Measurements from ENCODE around the gene ADAT3.

Gene ADAT3

GRCh38 chr19:1938071-1938470, 32.9 kb downstream of the ADAT3 start:
- DNase-seq (ENCODE audit: low spot score), result no peak

GRCh38 chr19:1941146-1942077, 36.2 kb downstream of the ADAT3 start, which contains the start of gene CSNK1G2:
TSS of gene CSNK1G2 (plus strand) at chr19:1941172. CDS start at chr19:1969773, 28,601 bp downstream.
- DNase-seq (ENCODE audit: low spot score), result no peak

GRCh38 chr19:1942078-1942933, 37.1 kb downstream of the ADAT3 start:
- DNase-seq (ENCODE audit: low spot score), result peak; percentile 63

GRCh38 chr19:1942934-1943555, 37.8 kb downstream of the ADAT3 start:
- peak; percentile 46 for DNase-seq (ENCODE audit: low spot score)

- no peak for DNase-seq (ENCODE audit: low spot score)
These were observed 38.5 kb downstream of the ADAT3 start for GRCh38 chr19:1943661-1944087.

GRCh38 chr19:1944088-1944915, 39.1 kb downstream of the ADAT3 start:
- DNase-seq (ENCODE audit: low spot score), result no peak

- DNase-seq (ENCODE audit: low spot score), result no peak
These were observed 39.8 kb downstream of the ADAT3 start for GRCh38 chr19:1944916-1945561.

GRCh38 chr19:1945899-1946298, 40.7 kb downstream of the ADAT3 start:
- DNase-seq (ENCODE audit: low spot score), result peak; percentile 41

GRCh38 chr19:1947651-1948209, 42.5 kb downstream of the ADAT3 start:
- DNase-seq (ENCODE audit: low spot score), result no peak

- DNase-seq (ENCODE audit: low spot score), result no peak
These were observed 44.3 kb downstream of the ADAT3 start for GRCh38 chr19:1949304-1950101.

- no peak for DNase-seq (ENCODE audit: low spot score)
These were observed 45.4 kb downstream of the ADAT3 start for GRCh38 chr19:1950640-1951039.

- DNase-seq (ENCODE audit: low spot score), result no peak
These were observed 47.4 kb downstream of the ADAT3 start for GRCh38 chr19:1952635-1953034.

GRCh38 chr19:1953037-1953436, 47.8 kb downstream of the ADAT3 start:
- no peak for DNase-seq (ENCODE audit: low spot score)

GRCh38 chr19:1953441-1954094, 48.4 kb downstream of the ADAT3 start:
- no peak for DNase-seq (ENCODE audit: low spot score)

GRCh38 chr19:1954532-1954933, 49.3 kb downstream of the ADAT3 start:
- no peak for DNase-seq (ENCODE audit: low spot score)

- no peak for DNase-seq (ENCODE audit: low spot score)
These were observed 50.2 kb downstream of the ADAT3 start for GRCh38 chr19:1955171-1956121.

- DNase-seq (ENCODE audit: low spot score), result no peak
These were observed 50.9 kb downstream of the ADAT3 start for GRCh38 chr19:1956122-1956494.

Measured in kidney capillary endothelial cell (primary cell).